GM19324 (cell line): Measurements from ENCODE around the gene DNAJC15.
"Not testable (repeated sequence)": the region's sequence is repeated elsewhere in the genome, so short reads cannot be mapped to it uniquely, and the experiment has no call there.

Experiments used
- ATAC-seq: cut with Tn5 transposase; IDR thresholded peaks from one replicate; pipeline ENCODE4 v1.9.1; 2021; ENCODE audit warnings: mild to moderate bottlenecking, moderate library complexity; ENCODE audit not compliant: unreplicated experiment, low FRiP score

The DNAJC15 gene

GRCh38 chr13:43023289-43023963 lies at the start of gene DNAJC15:
TSS of gene DNAJC15 (plus strand) at chr13:43023586. CDS start at chr13:43023627, 41 bp downstream.
- ATAC-seq = peak; percentile 80

- ATAC-seq = no peak
Observed at GRCh38 chr13:42976066-42976465, 47.3 kb upstream of the DNAJC15 start.

GRCh38 chr13:42977219-42977659 lies 46.1 kb upstream of the DNAJC15 start:
- no peak for ATAC-seq

GRCh38 chr13:42981317-42981716 lies 42.1 kb upstream of the DNAJC15 start:
- no peak for ATAC-seq

GRCh38 chr13:42981853-42982252 lies 41.5 kb upstream of the DNAJC15 start:
- ATAC-seq = no peak

GRCh38 chr13:42984026-42984425 lies 39.4 kb upstream of the DNAJC15 start:
- ATAC-seq = no peak

- no peak for ATAC-seq
Observed at GRCh38 chr13:42984691-42985090, 38.7 kb upstream of the DNAJC15 start.

- no peak for ATAC-seq
Observed at GRCh38 chr13:42985312-42986175, 37.8 kb upstream of the DNAJC15 start.

GRCh38 chr13:42986176-42986574 lies 37.2 kb upstream of the DNAJC15 start:
- no peak for ATAC-seq

- ATAC-seq = no peak
Observed at GRCh38 chr13:42990291-42991232, 32.8 kb upstream of the DNAJC15 start.

GRCh38 chr13:42991233-42991897 lies 32.0 kb upstream of the DNAJC15 start:
- ATAC-seq = not testable (repeated sequence)

GRCh38 chr13:42991898-42992763 lies 31.3 kb upstream of the DNAJC15 start, which contains the start of gene EPSTI1:
TSS of gene EPSTI1 (minus strand) at chr13:42992241. CDS start at chr13:42992165, 76 bp downstream.
- peak; percentile 79 for ATAC-seq

- ATAC-seq = peak; percentile 4
Observed at GRCh38 chr13:42992764-42993122, 30.6 kb upstream of the DNAJC15 start.

- no peak for ATAC-seq
Observed at GRCh38 chr13:42994878-42995277, 28.5 kb upstream of the DNAJC15 start.

- ATAC-seq = no peak
Observed at GRCh38 chr13:42996584-42996983, 26.8 kb upstream of the DNAJC15 start.

- ATAC-seq = no peak
Observed at GRCh38 chr13:42997381-42997780, 26.0 kb upstream of the DNAJC15 start.

GRCh38 chr13:42999491-42999890 lies 23.9 kb upstream of the DNAJC15 start:
- ATAC-seq = no peak

- ATAC-seq = no peak
Observed at GRCh38 chr13:43000676-43001075, 22.7 kb upstream of the DNAJC15 start.

- ATAC-seq = no peak
Observed at GRCh38 chr13:43002021-43002420, 21.4 kb upstream of the DNAJC15 start.
